MCF 10A (cell line): ENCODE data around the gene NPHP4. TPM values are rescaled to one million over a fixed set of nuclear protein-coding genes. Genes with fewer than 3 reads are reported as not detected.

Source experiments
- BruUV-seq: library from RNA; stranded (reverse); fragments of 400-500 nt; replicated peaks from 2 replicates; lab custom pipeline; 2021; lab: Mats Ljungman, UMichigan
- CTCF ChIA-PET: fragments of 300-600 bp; sonication (Branson Sonifier 250); formaldehyde crosslinking; extraction: SDS; loops from one replicate; lab custom pipeline; 2021; ENCODE audit warnings: antibody characterized with exemption, inconsistent platforms; lab: Yijun Ruan, JAX
- POLR2A ChIA-PET: fragments of 300-600, 350-650 bp; sonication (Branson Sonifier 250); formaldehyde crosslinking; extraction: SDS; loops from one replicate; lab custom pipeline; 2020; ENCODE audit warnings: antibody characterized with exemption, inconsistent platforms; lab: Yijun Ruan, JAX
- DNase-seq: peaks from one replicate; pipeline ENCODE4 v3.0.0-alpha.2; 2018; ENCODE audit not compliant: unreplicated experiment
- H3K27ac Mint-ChIP-seq: one replicate; pipeline ENCODE4 v1.8.0; 2022; ENCODE audit warnings: mild to moderate bottlenecking, low read depth, mixed read lengths; ENCODE audit not compliant: unreplicated experiment
- H3K27me3 Mint-ChIP-seq: one replicate; pipeline ENCODE4 v1.8.0; 2022; ENCODE audit warnings: mixed read lengths; ENCODE audit not compliant: insufficient read depth, unreplicated experiment
- H3K36me3 Mint-ChIP-seq: one replicate; pipeline ENCODE4 v1.8.0; 2022; ENCODE audit warnings: mild to moderate bottlenecking, moderate library complexity, mixed read lengths; ENCODE audit not compliant: insufficient read depth, unreplicated experiment
- H3K4me1 Mint-ChIP-seq: one replicate; pipeline ENCODE4 v1.8.0; 2022; ENCODE audit warnings: mixed read lengths; ENCODE audit not compliant: insufficient read depth, unreplicated experiment
- H3K4me3 Mint-ChIP-seq: one replicate; pipeline ENCODE4 v1.8.0; 2022; ENCODE audit warnings: mild to moderate bottlenecking, moderate library complexity, mixed read lengths; ENCODE audit not compliant: unreplicated experiment
- H3K9me3 Mint-ChIP-seq: one replicate; pipeline ENCODE4 v1.8.0; 2022; ENCODE audit warnings: mixed read lengths; ENCODE audit not compliant: unreplicated experiment
- CTCF ChIP-seq: fragments of 200-600 bp; IDR thresholded peaks from one replicate; pipeline ENCODE4 v1.8.0; 2022; ENCODE audit warnings: antibody characterized with exemption, mild to moderate bottlenecking; ENCODE audit not compliant: unreplicated experiment
- intact Hi-C: fragments of 100-400 bp; cut with micrococcal nuclease; formaldehyde crosslinking; loops from 2 replicates; pipeline ENCODE4 v1.14.1; 2022
- total RNA-seq: library from RNA; stranded (reverse); gene quantifications from 2 replicates; pipeline ENCODE4 v1.2.3, GENCODE V29; 2022

Gene NPHP4
- total RNA-seq, 1 experiment from 2014 or later = 14.4 TPM

GRCh38 chr1:5998051-5998905 lies 6.1 kb upstream of the NPHP4 start:
- Mint-ChIP-seq H3K4me1 (no peaks in the 10 kb centered on the region), H3K4me3 (no peak overlapping the region), H3K36me3 (peaks cover 6% of the 10 kb centered on the region), H3K9me3 (no peaks in the 10 kb centered on the region), H3K27me3 (no peaks in the 10 kb centered on the region), H3K27ac (no peak overlapping the region)
- ChIA-PET CTCF (no interaction called here), POLR2A (no interaction called here)
- DNase-seq = no peak
- BruUV-seq = no TSS peak
- intact Hi-C loops = no loop called here
- no peak for TF ChIP-seq CTCF

- TF ChIP-seq CTCF = no peak
- Mint-ChIP-seq H3K27ac (no peak overlapping the region), H3K4me3 (no peak overlapping the region), H3K36me3 (peaks cover 6% of the 10 kb centered on the region), H3K4me1 (no peaks in the 10 kb centered on the region), H3K27me3 (no peaks in the 10 kb centered on the region), H3K9me3 (no peaks in the 10 kb centered on the region)
- no peak for DNase-seq
- POLR2A ChIA-PET = interaction anchor here (0.7 kb wide), 1 partner anchor 54 kb away, joined by 3 read pairs; no protein-coding TSS in a partner anchor
- CTCF ChIA-PET = no interaction called here
- BruUV-seq = no TSS peak
- intact Hi-C loops = no loop called here
These were observed 5.1 kb upstream of the NPHP4 start for GRCh38 chr1:5997316-5997715.

DNA sequence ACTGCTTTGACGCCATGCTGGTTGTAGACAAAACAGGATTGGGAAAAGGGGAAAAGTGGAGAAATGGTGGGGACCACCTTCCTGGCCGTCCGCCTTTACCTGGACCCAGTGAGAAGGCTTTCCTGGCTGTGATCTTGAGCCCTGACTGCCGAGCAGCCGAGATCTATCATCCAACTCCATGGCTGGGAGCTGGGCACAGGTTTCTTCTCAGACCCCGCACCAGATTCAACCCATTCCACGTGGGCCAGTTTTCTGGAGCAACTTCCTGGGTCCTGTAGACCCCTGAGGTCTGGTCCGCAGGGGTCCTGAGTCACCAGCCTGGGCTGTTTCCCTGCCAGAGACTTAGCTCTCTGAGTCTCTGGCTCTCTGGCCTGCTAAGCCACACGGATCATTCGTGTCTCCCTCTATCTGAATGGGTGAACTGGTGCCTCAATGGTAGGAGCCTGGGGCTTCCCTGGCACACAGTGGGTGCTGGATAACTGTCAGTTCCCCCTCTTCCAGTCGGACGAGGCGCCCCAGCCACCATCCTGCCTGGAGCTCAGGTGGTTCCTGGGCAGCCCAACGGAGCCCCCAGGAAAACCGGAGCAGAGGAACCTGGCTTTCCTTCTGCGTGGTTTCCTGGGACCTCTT lies 4.5 kb upstream of the NPHP4 start:
- ChIA-PET POLR2A (interaction anchor here (0.6 kb wide), 1 partner anchor 20 kb away, joined by 3 read pairs; no protein-coding TSS in a partner anchor), CTCF (no interaction called here)
- H3K27me3 Mint-ChIP-seq = no peaks in the 10 kb centered on the region
- DNase-seq = no peak
- no TSS peak for BruUV-seq
- TF ChIP-seq CTCF = no peak
- no peaks in the 10 kb centered on the region for H3K9me3 Mint-ChIP-seq
- H3K27ac Mint-ChIP-seq = no peak overlapping the region
- H3K4me3 Mint-ChIP-seq = no peak overlapping the region
- H3K4me1 Mint-ChIP-seq = no peaks in the 10 kb centered on the region
- H3K36me3 Mint-ChIP-seq = peaks cover 6% of the 10 kb centered on the region
- intact Hi-C loops = no loop called here

GRCh38 chr1:5995871-5996630 lies 3.8 kb upstream of the NPHP4 start:
- Mint-ChIP-seq H3K27ac (no peak overlapping the region), H3K4me3 (no peak overlapping the region), H3K4me1 (peaks cover under 1% of the 10 kb centered on the region), H3K27me3 (no peaks in the 10 kb centered on the region), H3K9me3 (no peaks in the 10 kb centered on the region), H3K36me3 (peaks cover 6% of the 10 kb centered on the region)
- BruUV-seq = no TSS peak
- TF ChIP-seq CTCF = no peak
- no peak for DNase-seq
- intact Hi-C loops = no loop called here
- ChIA-PET POLR2A (interaction anchor here (0.6 kb wide), 1 partner anchor 20 kb away, joined by 3 read pairs; no protein-coding TSS in a partner anchor), CTCF (no interaction called here)
